Left hindlimb (tissue), 1 donor: ENCODE data around the gene ROPN1.
"Not testable (repeated sequence)": the region's sequence is repeated elsewhere in the genome, so short reads cannot be mapped to it uniquely, and the experiment has no call there.

Experiments
- DNase-seq: peaks from one replicate; pipeline ENCODE4 v3.0.0-alpha.2; 2018

The ROPN1 gene

GRCh38 chr3:123991730-123992588 lies at the start of gene ROPN1:
Gene ROPN1 (minus strand): TSS chr3:123992124. CDS start chr3:123980481, 11,643 bp downstream.
- not testable (repeated sequence) for DNase-seq

- DNase-seq, result no peak
Observed at GRCh38 chr3:124041553-124041952, 49.6 kb upstream of the ROPN1 start.

- DNase-seq, result no peak
Observed at GRCh38 chr3:124037326-124037725, 45.4 kb upstream of the ROPN1 start.

GRCh38 chr3:124036214-124036613 lies 44.3 kb upstream of the ROPN1 start:
- DNase-seq, result not testable (repeated sequence)

- no peak for DNase-seq
Observed at GRCh38 chr3:124035463-124036121, 43.7 kb upstream of the ROPN1 start.

- no peak for DNase-seq
Observed at GRCh38 chr3:124034844-124035152, 42.9 kb upstream of the ROPN1 start.

GRCh38 chr3:124034016-124034843 lies 42.3 kb upstream of the ROPN1 start:
- peak; percentile 62 for DNase-seq

GRCh38 chr3:124033360-124034015 lies 41.6 kb upstream of the ROPN1 start, which contains the start of gene KALRN:
Gene KALRN (plus strand): TSS chr3:124033369.
- peak; percentile 52 for DNase-seq

GRCh38 chr3:124032881-124033359 lies 41.0 kb upstream of the ROPN1 start:
- DNase-seq, result peak; percentile 94

GRCh38 chr3:124032311-124032880 lies 40.5 kb upstream of the ROPN1 start:
- peak; percentile 47 for DNase-seq

- no peak for DNase-seq
Observed at GRCh38 chr3:124026516-124026915, 34.6 kb upstream of the ROPN1 start.

- DNase-seq, result not testable (repeated sequence)
Observed at GRCh38 chr3:124023531-124023930, 31.6 kb upstream of the ROPN1 start.

- no peak for DNase-seq
Observed at GRCh38 chr3:124019291-124019690, 27.4 kb upstream of the ROPN1 start.

GRCh38 chr3:124017502-124017901 lies 25.6 kb upstream of the ROPN1 start:
- DNase-seq, result not testable (repeated sequence)

- peak; percentile 69 for DNase-seq
Observed at GRCh38 chr3:124016483-124016882, 24.6 kb upstream of the ROPN1 start.

GRCh38 chr3:124014366-124014942 lies 22.5 kb upstream of the ROPN1 start:
- DNase-seq, result no peak

GRCh38 chr3:124008321-124008720 lies 16.4 kb upstream of the ROPN1 start:
- DNase-seq, result not testable (repeated sequence)

- DNase-seq, result no peak
Observed at GRCh38 chr3:124007186-124007585, 15.3 kb upstream of the ROPN1 start.

- not testable (repeated sequence) for DNase-seq
Observed at GRCh38 chr3:124002405-124003079, 10.6 kb upstream of the ROPN1 start.

- not testable (repeated sequence) for DNase-seq
Observed at GRCh38 chr3:124001366-124001765, 9.4 kb upstream of the ROPN1 start.

GRCh38 chr3:123997543-123997942 lies 5.6 kb upstream of the ROPN1 start:
- no peak for DNase-seq
